ENCODE measurements around the gene PPP1R14C. TPM values are rescaled to one million over a fixed set of nuclear protein-coding genes. Genes with fewer than 3 reads are reported as not detected.

Gene PPP1R14C, protein sequence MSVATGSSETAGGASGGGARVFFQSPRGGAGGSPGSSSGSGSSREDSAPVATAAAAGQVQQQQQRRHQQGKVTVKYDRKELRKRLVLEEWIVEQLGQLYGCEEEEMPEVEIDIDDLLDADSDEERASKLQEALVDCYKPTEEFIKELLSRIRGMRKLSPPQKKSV
- 1 to 10 TPM in 1 of 2 donors, not detected in 1; 1.2 TPM for total RNA-seq
- long read RNA-seq, donor 1: 0 reads
- long read RNA-seq, donor 2: 0 reads

DNA sequence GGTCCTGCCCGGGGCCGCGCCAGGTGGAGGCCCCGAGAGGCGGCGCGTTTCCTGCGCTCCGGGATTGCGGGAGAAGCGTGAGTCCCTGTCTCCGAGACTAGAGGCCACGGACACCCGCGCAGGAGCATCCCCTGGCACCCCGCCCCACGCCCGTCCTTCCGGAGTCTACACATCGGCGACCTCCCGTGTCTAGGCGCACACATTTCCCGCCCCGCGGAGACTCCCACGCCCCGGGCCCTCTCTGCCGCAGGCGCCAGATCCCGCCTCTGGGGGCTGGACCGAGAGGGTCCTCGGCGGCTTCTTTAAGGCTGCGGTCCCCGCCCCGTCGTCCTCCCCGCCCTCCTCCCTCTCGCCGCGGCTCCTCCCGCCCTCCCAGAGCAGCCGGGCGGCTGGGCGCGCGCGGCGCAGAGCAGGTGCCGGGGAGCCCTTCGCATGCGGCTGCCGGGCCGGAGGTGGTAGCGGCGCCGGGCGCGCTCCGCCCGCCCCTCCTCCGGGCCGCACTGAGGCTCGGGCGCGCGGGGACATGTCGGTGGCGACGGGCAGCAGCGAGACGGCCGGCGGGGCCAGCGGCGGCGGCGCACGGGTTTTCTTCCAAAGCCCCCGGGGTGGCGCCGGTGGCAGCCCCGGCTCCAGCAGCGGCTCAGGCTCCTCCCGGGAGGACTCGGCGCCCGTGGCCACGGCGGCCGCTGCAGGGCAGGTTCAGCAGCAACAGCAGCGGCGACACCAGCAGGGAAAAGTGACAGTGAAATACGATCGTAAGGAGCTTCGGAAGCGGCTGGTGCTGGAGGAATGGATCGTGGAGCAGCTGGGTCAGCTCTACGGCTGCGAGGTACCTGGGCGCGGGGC lies at the start of gene PPP1R14C:
TSS of gene PPP1R14C (plus strand) at position 375 of the 846 bp plus-strand sequence. CDS start at position 524, 149 bp downstream.
- DNase-seq (ENCODE audit: low spot score): no peak
- intact Hi-C loops (cut with DNase I): no loop called here

DNA sequence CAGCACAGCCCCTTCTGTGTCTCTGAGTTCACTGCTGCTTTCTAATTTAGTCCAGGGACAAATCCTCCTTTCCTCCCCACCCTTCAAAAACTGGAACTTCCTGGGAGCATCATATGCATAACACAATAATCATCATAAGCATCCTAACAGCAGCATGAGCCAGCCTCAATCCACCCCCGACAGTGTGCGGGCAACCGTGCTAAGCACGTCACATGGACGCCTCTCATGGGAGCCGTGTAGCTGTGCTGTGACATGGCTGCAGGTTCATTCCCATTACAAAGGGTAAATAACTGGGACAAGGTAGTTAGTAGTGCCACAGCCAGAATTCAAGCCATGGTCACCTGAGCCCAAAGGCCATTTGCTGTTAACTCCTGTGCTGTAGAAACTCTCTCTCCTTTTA lies 49.4 kb upstream of the PPP1R14C start:
- intact Hi-C loops (cut with DNase I): no loop called here
- DNase-seq (ENCODE audit: low spot score): no peak

DNA sequence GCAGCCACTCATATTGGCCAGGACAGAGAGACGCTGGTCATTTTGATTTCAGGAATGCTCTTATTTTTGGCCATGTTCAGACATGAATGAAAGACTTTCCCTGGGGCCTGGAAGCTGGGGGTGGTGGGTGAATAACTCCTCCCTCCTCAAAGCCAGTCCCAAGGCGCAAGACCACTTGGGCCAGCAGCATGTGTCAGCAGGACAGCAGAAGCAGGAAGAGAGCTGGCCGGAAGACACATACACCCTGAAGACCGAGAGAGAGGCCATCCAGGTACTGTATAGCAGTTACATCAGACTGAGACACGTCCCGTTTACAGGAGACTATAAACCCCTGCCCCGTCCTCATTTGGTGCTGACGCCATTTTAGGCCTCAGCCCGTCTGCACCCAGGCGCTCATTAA lies 44.7 kb upstream of the PPP1R14C start:
- no peak for DNase-seq (ENCODE audit: low spot score)
- intact Hi-C loops (cut with DNase I): no loop called here

DNA sequence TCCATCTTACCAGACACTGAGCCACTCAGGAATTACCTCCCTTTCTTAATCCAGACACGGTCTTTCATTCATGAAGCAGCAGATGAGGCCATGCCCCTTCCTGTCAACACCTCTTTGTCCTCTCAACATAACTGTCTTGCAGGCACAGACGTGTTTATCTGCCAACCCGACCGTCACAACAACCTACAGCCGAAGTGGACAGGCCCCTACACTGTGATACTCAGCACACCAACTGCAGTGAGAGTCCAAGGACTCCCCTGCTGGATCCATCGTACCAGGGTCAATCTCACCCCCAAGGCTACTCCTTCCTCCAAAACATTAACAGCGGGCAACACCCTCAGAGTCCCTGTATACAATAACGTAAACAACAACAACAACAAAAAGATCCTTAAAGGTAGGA lies 43.3 kb upstream of the PPP1R14C start:
- intact Hi-C loops (cut with DNase I): no loop called here

DNA sequence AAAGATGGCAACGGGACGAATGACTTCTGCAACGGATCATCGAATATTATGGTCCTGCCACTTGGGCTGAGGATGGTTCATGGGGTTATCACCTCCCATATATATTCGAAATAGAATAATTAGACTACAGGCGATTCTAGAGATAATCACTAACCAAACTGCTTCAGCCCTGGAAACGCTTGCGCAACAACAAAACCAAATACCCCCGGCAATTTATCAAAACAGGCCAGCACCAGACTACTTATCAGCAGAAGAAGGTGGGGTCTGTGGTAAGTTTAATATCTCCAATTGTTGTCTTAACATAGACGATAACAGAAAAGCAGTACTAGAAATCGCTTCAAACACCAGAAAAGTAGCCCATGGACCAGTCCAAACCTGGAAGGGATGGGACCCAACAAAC lies 42.9 kb upstream of the PPP1R14C start:
- DNase-seq (ENCODE audit: low spot score): no peak
- intact Hi-C loops (cut with DNase I): no loop called here

More for the DNA sequence above, 43.3 kb upstream of the PPP1R14C start:
- DNase-seq (ENCODE audit: low spot score): no peak

DNA sequence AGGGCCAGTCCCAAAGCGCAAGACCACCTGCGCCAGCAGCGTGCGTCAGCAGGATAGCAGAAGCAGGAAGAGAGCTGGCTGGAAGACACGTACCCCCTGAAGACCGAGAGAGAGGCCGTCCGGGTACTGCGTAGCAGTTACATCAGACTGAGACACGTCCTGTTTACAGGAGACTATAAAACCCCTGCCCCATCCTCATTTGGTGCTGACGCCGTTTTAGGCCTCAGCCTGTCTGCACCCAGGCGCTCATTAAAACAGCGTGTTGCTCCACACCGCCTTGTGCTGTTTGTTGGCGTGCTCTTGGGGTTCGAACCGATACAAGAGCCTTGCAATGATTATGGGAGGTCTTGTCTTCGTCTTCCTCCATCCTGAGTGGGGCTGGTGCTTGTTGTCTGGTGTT lies 42.1 kb upstream of the PPP1R14C start:
- DNase-seq (ENCODE audit: low spot score): no peak
- intact Hi-C loops (cut with DNase I): no loop called here

DNA sequence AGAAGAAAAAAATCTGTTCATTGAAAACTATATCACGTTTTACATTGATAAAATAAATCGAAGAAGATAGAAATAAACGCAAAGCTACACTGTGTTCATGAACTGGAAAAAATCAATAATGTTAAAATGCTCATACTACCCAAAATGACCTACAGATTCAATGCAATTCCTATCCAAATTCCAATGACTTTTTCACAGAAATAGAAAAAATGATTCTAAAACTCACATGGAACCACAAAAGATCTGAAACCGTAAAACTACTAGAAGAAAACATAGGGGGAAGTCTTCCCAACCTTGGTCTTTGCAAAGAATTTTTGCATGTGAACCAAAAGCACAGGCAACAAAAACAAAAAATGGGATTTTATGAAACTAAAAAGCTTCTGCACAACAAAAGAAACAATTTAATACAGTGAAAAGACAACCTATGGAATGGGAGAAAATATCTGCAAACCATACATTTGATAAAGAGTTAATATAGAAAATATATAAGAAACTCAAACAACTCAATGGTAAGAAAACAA lies 40.0 kb upstream of the PPP1R14C start:
- no peak for DNase-seq (ENCODE audit: low spot score)
- intact Hi-C loops (cut with DNase I): no loop called here

DNA sequence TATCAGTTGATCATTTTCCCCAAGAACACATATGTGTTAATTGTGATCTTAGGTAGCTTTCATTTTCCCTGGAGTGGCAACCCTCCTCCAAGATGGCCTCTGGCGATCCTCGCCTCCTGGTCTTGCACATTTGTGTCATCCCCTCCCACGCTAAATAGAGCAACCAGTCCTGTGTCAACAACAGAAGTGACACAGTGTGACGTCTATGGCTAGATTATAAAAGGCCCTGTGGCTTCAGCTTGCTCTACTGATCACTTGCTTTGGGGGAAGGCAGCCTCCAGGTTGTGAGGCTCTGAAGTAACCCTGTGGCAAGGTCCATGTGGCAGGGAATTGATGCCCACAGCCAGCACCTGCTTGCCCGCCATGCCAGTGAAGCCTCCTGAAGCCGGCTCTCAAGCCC lies 30.6 kb upstream of the PPP1R14C start:
- no peak for DNase-seq (ENCODE audit: low spot score)
- intact Hi-C loops (cut with DNase I): no loop called here

DNA sequence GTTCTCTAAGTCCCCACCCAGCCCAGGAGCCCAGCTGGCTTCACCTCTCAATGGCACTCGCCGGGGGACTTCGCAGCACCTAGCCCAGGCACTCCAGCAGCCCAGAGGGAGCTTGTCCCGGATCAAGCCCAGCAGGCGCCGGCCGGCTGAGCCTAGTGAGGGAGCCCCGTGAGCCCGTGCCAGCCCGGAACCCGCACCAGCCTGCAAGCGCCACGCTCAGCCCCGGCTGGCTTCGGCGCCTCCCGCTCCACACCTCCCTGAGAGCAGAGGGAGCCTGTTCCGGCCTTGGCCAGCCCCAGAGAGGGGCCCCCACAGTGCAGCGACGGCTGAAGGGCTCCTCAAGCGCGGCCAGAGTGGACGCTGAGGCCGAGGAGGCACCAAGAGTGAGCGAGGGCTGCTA lies 27.1 kb upstream of the PPP1R14C start:
- intact Hi-C loops (cut with DNase I): no loop called here
- no peak for DNase-seq (ENCODE audit: low spot score)

DNA sequence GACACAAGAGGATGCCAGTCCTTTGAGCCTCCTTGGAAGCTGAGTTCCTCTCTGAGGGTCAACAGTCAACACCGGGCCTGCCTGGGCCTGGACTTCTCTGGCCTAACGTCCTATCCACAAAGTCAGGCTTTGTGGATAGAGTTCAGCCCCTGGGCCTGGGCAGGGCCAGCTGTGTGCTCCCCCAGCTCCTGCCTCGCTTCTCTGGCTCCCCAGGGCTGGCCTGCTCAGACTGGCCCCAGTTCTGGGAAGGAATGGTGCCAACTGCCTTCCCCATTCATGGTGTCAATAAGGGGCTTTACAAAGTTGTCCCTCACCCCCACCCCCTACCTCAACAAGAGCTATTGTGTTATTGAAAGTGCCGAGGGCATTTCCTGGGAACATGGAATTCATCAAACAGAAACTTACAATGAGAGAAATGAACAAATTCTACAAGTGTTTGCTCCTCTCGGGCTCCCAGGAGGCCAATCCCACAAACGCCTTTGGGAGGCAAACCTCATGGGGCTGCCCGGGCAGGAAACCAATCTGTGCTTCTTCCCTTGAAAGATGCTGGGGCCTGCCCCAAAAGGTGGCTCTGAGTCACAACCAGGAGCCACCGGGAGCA lies 26.5 kb upstream of the PPP1R14C start:
- intact Hi-C loops (cut with DNase I): no loop called here
- no peak for DNase-seq (ENCODE audit: low spot score)

DNA sequence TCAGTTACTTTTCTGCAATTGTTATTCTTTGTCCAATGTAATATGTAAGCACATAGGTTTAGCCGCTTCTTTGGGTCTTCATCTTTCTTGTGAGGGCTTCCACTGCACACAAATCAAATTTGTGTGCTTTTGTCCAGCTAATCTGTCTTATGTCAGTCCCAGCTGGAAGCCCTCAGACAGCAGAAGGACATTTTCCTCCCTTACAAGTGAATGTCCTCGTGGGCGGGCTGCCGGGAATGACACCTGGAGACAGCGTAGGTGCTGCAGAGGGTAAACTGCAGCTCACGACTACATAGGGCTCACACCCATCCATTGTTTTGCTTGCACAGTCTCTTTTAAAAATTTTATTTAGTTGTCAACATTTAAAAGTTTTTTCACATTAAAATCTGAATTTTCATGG lies 24.6 kb upstream of the PPP1R14C start:
- DNase-seq (ENCODE audit: low spot score): no peak
- intact Hi-C loops (cut with DNase I): no loop called here

DNA sequence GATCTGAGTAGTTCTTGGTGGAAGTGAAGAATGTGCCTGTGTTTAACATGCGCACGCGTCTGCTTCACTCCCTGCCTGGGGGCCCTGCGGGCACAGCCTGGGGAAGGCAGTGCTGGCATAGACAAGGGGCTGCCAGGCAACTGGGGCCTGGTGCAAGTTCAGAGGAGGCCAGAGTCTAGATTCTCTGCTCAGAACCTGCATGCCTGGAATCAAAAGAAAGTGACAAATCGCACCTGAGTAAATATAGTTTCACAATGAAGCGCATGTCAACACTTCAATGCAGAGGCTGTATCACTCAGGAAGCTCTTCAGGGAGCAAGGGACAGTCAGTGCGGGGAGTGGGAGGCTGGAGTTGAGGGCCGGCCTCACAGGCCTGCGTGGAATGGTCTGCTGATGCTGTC lies 24.2 kb upstream of the PPP1R14C start:
- intact Hi-C loops (cut with DNase I): no loop called here
- no peak for DNase-seq (ENCODE audit: low spot score)

DNA sequence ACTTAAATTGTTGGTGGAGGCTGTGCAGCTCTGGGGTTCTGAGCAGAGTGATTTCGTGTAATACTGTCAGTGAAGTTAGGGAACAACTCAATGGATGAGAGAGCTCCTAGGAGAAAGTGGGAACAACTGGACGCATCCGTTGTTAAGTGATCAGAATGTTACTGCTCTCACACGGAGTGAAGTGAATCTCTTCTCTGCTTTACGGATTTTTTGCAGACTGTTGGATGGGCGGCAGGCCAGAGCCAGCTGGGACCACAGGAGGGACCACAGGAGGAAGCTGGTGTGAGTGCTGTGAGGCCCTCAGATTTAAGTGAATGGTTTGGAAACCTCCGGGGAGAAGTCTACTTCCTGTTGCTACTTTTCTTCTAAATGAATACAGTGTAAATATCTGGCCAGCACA lies 23.7 kb upstream of the PPP1R14C start:
- intact Hi-C loops (cut with DNase I): no loop called here
- DNase-seq (ENCODE audit: low spot score): no peak

DNA sequence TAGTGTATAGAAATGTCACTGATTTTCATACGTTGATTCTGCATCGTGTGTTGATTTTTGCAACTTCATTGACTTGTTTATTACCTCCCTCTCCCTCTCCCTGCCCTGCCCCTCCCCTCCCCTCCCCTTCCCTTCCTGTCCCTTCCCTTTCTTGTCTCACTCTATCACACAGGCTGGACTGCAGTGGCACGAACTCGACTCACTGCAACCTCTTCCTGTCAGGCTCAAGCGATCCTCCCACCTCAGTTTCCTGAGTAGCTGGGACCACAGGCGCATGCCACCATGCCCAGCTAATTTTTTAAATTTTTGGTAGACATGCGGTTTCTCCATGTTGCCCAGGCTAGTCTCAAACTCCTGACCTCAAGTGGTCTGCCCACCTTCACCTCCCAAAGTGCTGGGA lies 19.2 kb upstream of the PPP1R14C start:
- intact Hi-C loops (cut with DNase I): no loop called here
- DNase-seq (ENCODE audit: low spot score): no peak

DNA sequence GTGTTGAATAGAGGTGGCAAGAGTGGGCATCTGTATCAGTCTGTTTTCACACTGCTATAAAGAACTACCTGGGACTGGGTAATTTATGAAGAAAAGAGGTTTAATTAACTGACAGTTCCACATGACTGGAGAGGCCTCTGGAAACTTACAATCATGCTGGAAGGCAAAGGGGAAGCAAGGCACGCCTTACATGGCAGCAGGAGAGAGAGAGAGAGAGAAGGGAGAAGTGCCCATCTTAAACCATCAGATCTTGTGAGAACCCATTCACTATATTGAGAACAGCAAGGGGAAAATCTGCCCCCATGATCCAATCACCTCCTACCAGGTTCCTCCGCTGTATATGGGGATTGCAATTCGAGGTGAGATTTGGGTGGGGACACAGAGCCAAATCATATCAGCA lies 18.6 kb upstream of the PPP1R14C start:
- DNase-seq (ENCODE audit: low spot score): no peak
- intact Hi-C loops (cut with DNase I): no loop called here

DNA sequence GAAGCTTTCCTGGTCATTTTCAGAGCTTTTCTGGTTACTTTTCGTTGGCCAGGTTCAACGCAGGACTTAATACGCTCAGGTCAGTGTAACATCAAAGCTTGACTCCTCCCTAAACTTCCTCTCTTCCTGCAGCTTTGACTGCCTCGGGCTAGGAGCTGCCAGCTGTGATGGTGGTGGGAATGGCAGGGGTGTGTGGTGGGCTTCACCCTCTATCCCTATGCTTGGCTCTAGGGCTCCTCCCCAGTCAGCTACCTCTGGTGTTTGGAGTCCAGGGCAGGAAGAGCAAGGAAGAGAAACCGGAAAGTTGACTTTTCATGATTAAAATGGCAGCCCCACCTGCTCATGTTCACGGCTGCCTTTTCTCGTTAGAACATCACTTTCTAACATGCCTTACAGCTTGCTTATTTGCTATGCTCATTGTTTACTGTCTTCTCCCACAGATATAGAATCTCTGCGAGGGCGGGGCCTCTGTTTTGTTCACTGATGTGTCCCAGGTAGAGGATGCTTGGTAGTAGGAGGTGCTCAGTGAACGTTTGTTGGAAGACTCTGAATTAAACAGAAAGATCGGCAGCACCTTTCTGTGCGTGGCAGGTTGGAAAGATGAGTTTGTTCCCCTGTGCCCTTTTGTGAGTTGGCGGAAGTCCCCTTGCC lies 16.1 kb upstream of the PPP1R14C start:
- intact Hi-C loops (cut with DNase I): no loop called here
- no peak for DNase-seq (ENCODE audit: low spot score)

DNA sequence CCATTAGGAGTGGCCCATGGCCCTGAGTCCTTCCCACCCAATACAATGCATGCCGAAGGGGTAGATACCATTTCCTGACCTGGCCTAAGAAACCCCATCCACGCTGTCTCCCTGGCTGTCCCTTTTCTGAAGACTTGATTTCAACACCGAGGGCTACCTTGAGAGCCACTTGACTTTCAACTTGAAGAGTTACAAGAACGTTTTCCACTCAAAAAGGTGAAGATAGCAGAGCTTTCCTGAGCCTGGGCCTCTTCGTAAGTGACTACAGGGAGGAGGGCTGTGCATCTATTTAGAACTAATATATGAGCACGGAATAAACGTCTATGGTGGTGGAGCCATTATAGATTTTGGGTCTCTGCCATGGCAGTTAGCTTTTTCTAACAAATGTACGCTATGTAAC lies 14.4 kb upstream of the PPP1R14C start:
- DNase-seq (ENCODE audit: low spot score): no peak
- intact Hi-C loops (cut with DNase I): no loop called here

DNA sequence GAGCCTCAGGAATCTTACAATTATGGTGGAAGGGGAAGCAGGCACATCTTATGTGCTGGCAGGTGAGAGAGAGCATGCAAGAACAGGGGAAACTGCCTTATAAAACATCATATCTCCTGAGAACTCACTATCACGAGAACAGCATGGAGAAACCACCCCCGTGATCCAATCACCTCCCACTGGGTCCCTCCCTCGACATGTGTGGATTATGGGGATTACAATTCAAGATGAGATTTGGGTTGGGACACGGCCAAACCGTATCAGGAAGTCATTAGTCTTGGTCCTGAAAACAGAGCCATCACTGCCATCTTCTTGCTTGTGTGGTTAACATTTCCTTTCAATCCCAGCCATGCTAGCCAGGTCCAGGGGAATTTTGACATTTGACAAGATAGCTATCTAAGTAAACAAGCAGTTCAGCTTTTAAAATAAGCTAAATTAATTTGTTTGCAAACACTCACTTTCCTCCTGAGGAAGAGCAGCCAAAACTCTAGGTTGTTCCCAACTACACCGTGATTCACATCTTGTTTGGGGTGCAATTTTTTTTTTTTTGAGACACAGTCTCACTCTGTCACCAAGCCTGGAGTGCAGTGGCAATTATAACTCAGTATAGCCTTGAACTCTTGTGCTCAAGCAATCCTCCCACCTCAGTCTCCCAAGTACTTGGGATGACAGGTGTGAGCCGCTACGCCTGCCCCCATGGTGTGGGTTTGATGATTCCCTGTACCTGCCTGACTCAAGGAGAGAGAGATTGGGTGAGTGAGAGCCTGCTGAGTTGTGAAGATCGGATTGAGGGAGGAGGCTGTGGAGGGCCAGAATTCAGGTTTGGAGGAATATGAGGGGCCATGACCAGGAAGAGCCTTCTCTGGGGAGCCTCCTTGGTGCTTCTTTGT lies 13.0 kb upstream of the PPP1R14C start:
- intact Hi-C loops (cut with DNase I): no loop called here
- DNase-seq (ENCODE audit: low spot score): no peak

DNA sequence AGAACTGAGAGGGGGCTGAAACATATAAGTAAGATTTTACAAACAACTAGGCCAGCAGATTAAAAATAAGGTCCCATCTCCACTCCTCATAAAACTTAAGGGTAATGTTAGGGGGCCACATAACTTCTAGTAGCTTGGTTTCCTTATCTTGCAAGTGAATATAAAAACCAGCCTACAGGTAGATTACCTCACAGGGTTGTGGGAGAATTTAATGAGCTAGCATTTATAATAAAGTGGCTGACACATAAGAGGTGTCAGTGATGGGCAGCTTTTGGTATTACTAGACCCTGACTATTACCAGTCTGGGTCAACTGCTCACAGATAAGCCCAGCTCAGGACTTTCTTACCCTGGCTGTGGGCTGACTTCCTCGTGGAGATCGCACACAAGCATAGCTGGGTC lies 9.2 kb upstream of the PPP1R14C start:
- no peak for DNase-seq (ENCODE audit: low spot score)
- intact Hi-C loops (cut with DNase I): no loop called here

Measured in posterior vena cava (tissue), 2 donors.